GM21576 (cell line): Measurements from ENCODE around the gene VPS35L.

Experiments
- ATAC-seq: cut with Tn5 transposase; IDR thresholded peaks from one replicate; pipeline ENCODE4 v1.9.1; 2021; ENCODE audit warnings: mild to moderate bottlenecking, moderate library complexity; ENCODE audit not compliant: unreplicated experiment

The VPS35L gene

DNA sequence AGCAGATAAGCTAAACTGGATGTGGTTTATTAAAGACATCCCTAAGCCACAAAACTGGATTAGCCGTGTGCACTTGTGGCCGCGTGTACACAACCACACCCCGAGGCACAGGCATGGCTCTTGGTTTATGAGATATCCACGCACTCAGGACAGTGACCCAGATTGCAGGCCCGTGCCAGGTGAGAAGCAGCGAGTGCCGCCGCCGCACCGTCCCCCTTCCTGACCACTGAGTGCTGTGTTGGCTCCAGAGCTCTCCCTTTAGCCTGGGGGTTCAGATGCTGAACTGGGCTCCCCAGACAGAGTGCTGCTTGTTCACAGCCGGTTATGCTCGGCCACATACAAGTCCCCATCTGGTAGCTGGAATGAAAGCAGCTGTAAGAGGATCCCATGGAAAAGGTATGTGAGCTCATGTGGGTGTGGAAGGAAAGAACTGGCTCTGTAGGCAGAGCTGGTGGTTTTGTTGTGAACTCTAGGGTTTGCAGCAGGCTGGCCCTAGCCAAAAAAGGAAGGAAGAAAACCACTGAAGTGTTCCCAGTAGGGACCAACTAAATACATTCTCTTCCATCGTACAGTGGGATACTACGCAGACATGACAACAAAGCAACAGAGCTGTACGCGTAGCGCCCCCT is 133.0 kb downstream of the VPS35L start:
- ATAC-seq: no peak

DNA sequence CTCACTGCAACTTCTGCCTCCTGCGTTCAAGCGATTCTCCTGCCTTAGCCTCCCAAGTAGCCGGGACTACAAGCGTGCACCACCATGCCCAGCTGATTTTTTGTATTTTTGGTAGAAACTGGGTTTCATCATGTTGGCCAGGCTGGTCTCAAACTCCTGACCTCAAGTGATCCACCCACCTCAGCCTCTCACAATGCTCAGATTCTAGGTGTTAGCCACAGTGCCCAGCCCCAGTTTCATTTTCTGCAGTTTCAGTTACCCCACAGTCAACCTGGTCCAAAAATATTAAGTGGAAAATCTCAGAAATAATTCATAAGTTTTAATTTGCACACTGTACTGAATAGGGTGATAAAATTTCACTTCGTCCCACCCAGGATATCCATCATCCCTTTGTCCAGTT is 133.8 kb downstream of the VPS35L start:
- no peak for ATAC-seq

GRCh38 chr16:19690196-19690595 is 134.7 kb downstream of the VPS35L start:
- ATAC-seq: no peak

- ATAC-seq: no peak
These were observed 135.7 kb downstream of the VPS35L start for GRCh38 chr16:19691161-19691711.

- no peak for ATAC-seq
These were observed 139.5 kb downstream of the VPS35L start for GRCh38 chr16:19694989-19695388.

GRCh38 chr16:19696328-19696727 is 140.8 kb downstream of the VPS35L start:
- no peak for ATAC-seq

DNA sequence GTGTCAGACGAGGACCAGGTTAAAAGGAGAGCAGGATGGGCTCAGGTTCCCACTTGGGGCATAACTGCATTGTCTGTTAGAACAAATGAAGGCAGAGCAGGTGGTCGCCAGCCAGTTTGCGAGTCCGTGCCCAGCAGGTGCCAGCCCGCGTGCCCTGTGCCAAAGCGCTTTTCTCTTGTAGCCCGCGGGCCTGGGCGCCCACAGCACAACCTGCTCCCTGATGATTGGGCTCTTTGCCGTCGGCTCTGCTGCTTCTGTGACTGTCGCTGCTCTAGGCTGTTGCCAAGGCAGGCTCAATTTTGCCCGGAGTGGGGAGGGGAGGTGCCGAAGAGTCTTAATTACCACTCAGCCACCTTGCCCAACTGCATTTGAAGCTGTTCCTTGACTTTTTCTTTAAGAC is 141.5 kb downstream of the VPS35L start:
- ATAC-seq: no peak

DNA sequence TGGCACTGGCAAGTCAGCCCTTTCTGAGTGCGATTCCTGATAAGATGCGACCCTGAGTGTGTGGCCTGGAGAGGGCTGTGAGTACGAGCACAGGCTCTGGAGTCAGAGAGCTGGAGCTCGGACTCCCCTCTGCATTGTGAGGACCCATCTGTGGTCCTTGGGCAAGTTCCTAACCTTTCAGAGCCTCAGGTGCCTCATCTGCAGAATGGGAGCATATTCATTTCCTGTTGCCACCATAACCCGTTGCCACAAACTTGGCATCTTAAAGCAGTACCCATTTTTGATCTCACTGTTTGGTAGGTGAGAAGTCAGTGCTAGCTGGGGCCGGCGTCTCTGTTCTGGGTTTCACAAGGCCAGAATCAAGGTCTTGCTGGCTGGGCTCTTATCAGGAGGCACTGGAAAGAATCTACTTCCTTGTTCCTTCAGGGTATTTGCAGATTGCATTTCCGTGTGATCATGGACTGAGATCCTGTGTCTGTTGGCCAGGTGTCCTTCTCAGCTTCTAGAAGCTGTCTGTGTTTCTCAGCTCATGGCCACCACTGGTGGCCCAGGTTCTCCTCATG is 142.3 kb downstream of the VPS35L start:
- ATAC-seq: no peak

- ATAC-seq: no peak
These were observed 143.3 kb downstream of the VPS35L start for GRCh38 chr16:19698480-19699465.

DNA sequence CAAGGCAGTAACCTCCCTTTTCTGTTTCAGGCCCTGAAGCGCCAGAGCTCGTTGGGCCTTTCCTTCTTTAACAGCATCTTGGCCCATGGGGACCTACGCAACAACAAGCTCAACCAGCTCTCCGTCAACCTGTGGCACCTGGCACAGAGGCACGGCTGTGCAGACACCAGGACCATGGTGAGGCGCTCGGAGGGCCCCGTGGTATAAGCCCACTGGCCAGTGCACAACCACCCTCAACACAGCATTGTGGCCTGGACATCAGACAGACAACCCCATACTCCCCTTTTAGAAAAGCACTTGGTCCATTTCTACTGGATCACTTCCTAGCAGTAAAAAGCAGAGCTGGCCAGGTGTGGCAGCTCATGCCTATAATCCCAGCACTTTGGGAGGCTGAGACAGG is 144.0 kb downstream of the VPS35L start:
- no peak for ATAC-seq

DNA sequence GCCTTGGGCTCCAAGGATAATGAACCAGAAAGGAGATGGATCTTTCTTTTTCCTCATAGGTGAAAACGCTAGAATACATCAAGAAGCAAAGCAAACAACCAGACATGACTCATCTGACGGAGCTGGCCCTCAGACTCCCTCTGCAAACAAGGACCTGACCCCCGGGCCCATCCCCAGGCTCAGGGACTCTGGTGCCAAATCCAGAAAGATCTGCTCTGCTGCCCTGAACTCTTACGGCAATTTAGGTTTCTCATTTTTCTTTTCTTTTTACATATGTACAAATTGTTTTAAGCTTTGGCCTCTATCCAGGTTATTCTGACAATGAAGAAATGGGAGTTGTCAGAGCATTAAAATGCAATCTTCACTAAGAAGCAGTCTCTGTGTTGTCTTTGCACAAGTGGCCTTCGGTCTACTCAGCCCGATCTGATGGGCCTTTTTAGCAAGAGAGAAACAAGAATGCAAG is 144.8 kb downstream of the VPS35L start:
- no peak for ATAC-seq

DNA sequence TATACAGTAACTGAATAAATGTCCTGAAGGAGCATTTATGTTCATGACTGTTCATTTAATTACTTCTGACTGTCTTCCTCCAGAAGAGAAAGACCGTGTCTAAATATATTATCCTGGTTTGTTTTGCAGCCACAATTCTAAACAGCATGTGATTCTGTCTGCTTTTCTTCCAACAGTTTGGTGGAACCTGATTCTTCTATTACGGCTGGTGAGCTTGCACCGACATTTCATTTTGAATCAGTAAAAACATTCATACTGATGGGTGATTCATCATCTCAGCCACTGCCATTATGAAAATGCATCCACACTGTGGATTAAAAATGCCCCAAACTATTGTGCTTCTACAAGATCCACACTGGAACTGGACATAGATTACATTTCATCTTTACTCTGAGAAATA is 145.6 kb downstream of the VPS35L start:
- ATAC-seq: no peak

- no peak for ATAC-seq
These were observed 147.8 kb downstream of the VPS35L start for GRCh38 chr16:19703172-19703889.

GRCh38 chr16:19704321-19705145 is 149.0 kb downstream of the VPS35L start:
- no peak for ATAC-seq

GRCh38 chr16:19705146-19705501 is 149.6 kb downstream of the VPS35L start:
- no peak for ATAC-seq

GRCh38 chr16:19705843-19706242 is 150.3 kb downstream of the VPS35L start:
- ATAC-seq: no peak

DNA sequence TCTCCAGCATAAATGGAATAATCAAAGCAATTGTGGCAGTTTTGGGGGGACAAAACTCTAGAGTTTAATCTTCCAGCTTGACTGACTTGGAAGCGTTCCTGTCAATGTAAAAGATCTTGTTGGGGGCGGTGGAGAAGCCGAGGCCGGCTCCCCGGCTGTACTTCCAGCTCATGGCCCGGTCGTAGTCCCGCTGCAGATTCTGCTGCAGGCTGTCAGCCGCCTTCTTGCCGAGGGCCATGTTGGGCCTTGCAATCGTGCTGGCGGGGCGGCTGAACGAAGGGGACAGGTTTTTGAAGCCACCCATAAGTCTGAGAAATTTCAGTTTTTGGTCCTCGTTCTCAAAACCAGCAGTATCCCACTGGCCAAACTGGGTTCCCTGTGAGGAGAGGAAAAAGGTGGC is 151.3 kb downstream of the VPS35L start:
- ATAC-seq: no peak

GRCh38 chr16:19707569-19708295 is 152.2 kb downstream of the VPS35L start:
- ATAC-seq: no peak
